Activated CD8-positive, alpha-beta T cell treated with anti-CD3 and anti-CD28 coated beads for 36 hours (primary cell): ENCODE measurements around the gene CLUH. TPM values are rescaled to one million over a fixed set of nuclear protein-coding genes. Genes with fewer than 3 reads are reported as not detected.

ENCODE experiments used
- ATAC-seq: fragments of 200-7000 bp; cut with Tn5 transposase; one replicate; pipeline ENCODE4 v1.10.0; 2021; ENCODE audit warnings: mild to moderate bottlenecking, moderate library complexity
- CTCF ChIA-PET: fragments of 350-600 bp; sonication (Branson Sonifier 250); formaldehyde crosslinking; loops from one replicate; lab custom pipeline; 2021; ENCODE audit warnings: antibody characterized with exemption; lab: Charles Lee
- POLR2A ChIA-PET: fragments of 350-600 bp; sonication (Branson Sonifier 250); formaldehyde crosslinking; loops from one replicate; lab custom pipeline; 2021; ENCODE audit warnings: antibody characterized with exemption; lab: Charles Lee
- DNase-seq: peaks from one replicate; pipeline ENCODE4 v3.0.0-alpha.2; 2020
- H3K27ac Mint-ChIP-seq: one replicate; pipeline ENCODE4 v1.8.0; 2021; ENCODE audit warnings: mild to moderate bottlenecking, mixed read lengths
- H3K27me3 Mint-ChIP-seq: one replicate; pipeline ENCODE4 v1.8.0; 2021; ENCODE audit warnings: mixed read lengths
- H3K36me3 Mint-ChIP-seq: one replicate; pipeline ENCODE4 v1.8.0; 2021; ENCODE audit warnings: low read depth, mixed read lengths
- H3K4me1 Mint-ChIP-seq: one replicate; pipeline ENCODE4 v1.8.0; 2021; ENCODE audit warnings: low read depth, mixed read lengths
- H3K4me3 Mint-ChIP-seq: one replicate; pipeline ENCODE4 v1.8.0; 2021; ENCODE audit warnings: mild to moderate bottlenecking, moderate library complexity, mixed read lengths
- H3K9me3 Mint-ChIP-seq: one replicate; pipeline ENCODE4 v1.8.0; 2021; ENCODE audit warnings: mixed read lengths
- CTCF ChIP-seq: fragments of 200-600 bp; IDR thresholded peaks from one replicate; pipeline ENCODE4 v1.8.0; 2022; ENCODE audit warnings: antibody characterized with exemption, mild to moderate bottlenecking
- intact Hi-C: fragments of 100-400 bp; cut with micrococcal nuclease; formaldehyde crosslinking; loops from one replicate; pipeline ENCODE4 v1.10.0; 2022
- total RNA-seq, 2 experiments: library from RNA; stranded (reverse); gene quantifications; one replicate each; pipeline ENCODE4 v1.2.3, GENCODE V29; 2021

The CLUH gene
- total RNA-seq, 2 experiments from 2014 or later = 105 to 111 TPM

- Mint-ChIP-seq H3K9me3 (no peaks in the 10 kb centered on the region), H3K4me1 (no peaks in the 10 kb centered on the region), H3K36me3 (no peaks in the 10 kb centered on the region), H3K4me3 (no peak overlapping the region), H3K27ac (no peak overlapping the region), H3K27me3 (peaks cover 12% of the 10 kb centered on the region)
- TF ChIP-seq CTCF = no peak
- ChIA-PET POLR2A (no interaction called here), CTCF (no interaction called here)
- intact Hi-C loops = no loop called here
- ATAC-seq = no peak
- no peak for DNase-seq
These were observed 26.1 kb upstream of the CLUH start for GRCh38 chr17:2737693-2738092.

GRCh38 chr17:2736956-2737355 lies 25.4 kb upstream of the CLUH start:
- POLR2A ChIA-PET = no interaction called here
- H3K27me3 Mint-ChIP-seq = peaks cover 11% of the 10 kb centered on the region

GRCh38 chr17:2735896-2736295 lies 24.3 kb upstream of the CLUH start:
- ATAC-seq = no peak
- Mint-ChIP-seq H3K36me3 (no peaks in the 10 kb centered on the region), H3K27me3 (peaks cover 12% of the 10 kb centered on the region), H3K4me1 (no peaks in the 10 kb centered on the region), H3K27ac (no peak overlapping the region), H3K9me3 (no peaks in the 10 kb centered on the region), H3K4me3 (no peak overlapping the region)
- intact Hi-C loops = no loop called here
- DNase-seq = no peak
- no peak for TF ChIP-seq CTCF
- CTCF ChIA-PET = interaction anchor here (1.3 kb wide), 1 partner anchor 11 kb away, joined by 4 read pairs; no protein-coding TSS in a partner anchor
- POLR2A ChIA-PET = no interaction called here

More at GRCh38 chr17:2736956-2737355, 25.4 kb upstream of the CLUH start:
- intact Hi-C loops = no loop called here
- Mint-ChIP-seq H3K4me1 (no peaks in the 10 kb centered on the region), H3K9me3 (no peaks in the 10 kb centered on the region), H3K4me3 (no peak overlapping the region), H3K36me3 (no peaks in the 10 kb centered on the region), H3K27ac (no peak overlapping the region)
- CTCF ChIA-PET = interaction anchor here (1.3 kb wide), 1 partner anchor 12 kb away, joined by 4 read pairs; no protein-coding TSS in a partner anchor
- DNase-seq (no peak), ATAC-seq (no peak)
- TF ChIP-seq CTCF = no peak

- CTCF ChIA-PET = no interaction called here
- H3K36me3 Mint-ChIP-seq = no peaks in the 10 kb centered on the region
- ATAC-seq = no peak
These were observed 23.4 kb upstream of the CLUH start for GRCh38 chr17:2734939-2735338.

GRCh38 chr17:2731807-2732206 lies 20.2 kb upstream of the CLUH start:
- Mint-ChIP-seq H3K9me3 (no peaks in the 10 kb centered on the region), H3K27me3 (peaks cover 22% of the 10 kb centered on the region), H3K4me1 (no peaks in the 10 kb centered on the region), H3K27ac (no peak overlapping the region), H3K4me3 (no peak overlapping the region), H3K36me3 (no peaks in the 10 kb centered on the region)
- no peak for ATAC-seq
- ChIA-PET CTCF (no interaction called here), POLR2A (no interaction called here)
- intact Hi-C loops = no loop called here
- TF ChIP-seq CTCF = no peak
- no peak for DNase-seq

More at GRCh38 chr17:2734939-2735338, 23.4 kb upstream of the CLUH start:
- H3K27me3 Mint-ChIP-seq = peaks cover 12% of the 10 kb centered on the region
- POLR2A ChIA-PET = no interaction called here
- H3K4me3 Mint-ChIP-seq = no peak overlapping the region
- no peak for DNase-seq
- H3K27ac Mint-ChIP-seq = no peak overlapping the region
- intact Hi-C loops = no loop called here
- TF ChIP-seq CTCF = no peak
- H3K4me1 Mint-ChIP-seq = no peaks in the 10 kb centered on the region
- H3K9me3 Mint-ChIP-seq = no peaks in the 10 kb centered on the region
